ENCODE data around the gene ANKRD44.

GRCh38 chr2:197115325-197115724 is 195.3 kb downstream of the ANKRD44 start:
- TF ChIP-seq CTCF (conservative IDR thresholded peaks at IDR 0.05 in 1 of 2, IDR thresholded peaks at IDR 0.05 in 1 of 2; ENCODE audit: extremely low read depth in 1 of 2, insufficient read depth in 1 of 2, low read depth in 1 of 2, low read length in 2 of 2) (no peak), EZH2 (IDR thresholded peaks at IDR 0.05; ENCODE audit: borderline replicate concordance, low read length) (no peak)

All from mammary epithelial cell (primary cell).